Body of pancreas (tissue), 4 donors: ENCODE measurements around the gene TRAM2.

ENCODE experiments used
- CTCF ChIP-seq, 7 experiments: fragments of 450-650 bp in 4 of 7; fragments of 200-600 bp in 3 of 7; sonication (generic) in 3 of 7; IDR thresholded peaks; one replicate each; pipeline ENCODE4 v1.5.1; 2016 to 2019; ENCODE audit warnings: antibody characterized with exemption in 7 of 7
- POLR2A ChIP-seq, 3 donors: fragments of 450-650 bp; IDR thresholded peaks; one replicate each; pipeline ENCODE4 v1.6.1; 2016; ENCODE audit warnings: antibody characterized with exemption in 3 of 3, mild to moderate bottlenecking in 2 of 3

GRCh38 chr6:52537001-52537753 lies 39.7 kb downstream of the TRAM2 start:
- TF ChIP-seq CTCF (IDR thresholded peaks at IDR 0.05) (no peak), POLR2A (IDR thresholded peaks at IDR 0.05) (no peak)
